Occipital lobe (tissue), 2 donors: Measurements from ENCODE around the gene MADCAM1. TPM values are rescaled to one million over a fixed set of nuclear protein-coding genes. Genes with fewer than 3 reads are reported as not detected.
A peak's percentile ranks its signal among the peaks of the same experiment; 100 is the strongest.

ENCODE experiments used
- DNase-seq: peaks from one replicate; lab custom pipeline; 2025; lab: John Stamatoyannopoulos, UW
- total RNA-seq: library from RNA; depleted of rRNA; stranded (reverse); fragments of >200 nt; gene quantifications from one replicate; pipeline ENCODE4 v1.2.3, GENCODE V29; 2014

The MADCAM1 gene
- total RNA-seq, 1 donor from 2014 or later = 0.16 TPM

DNA sequence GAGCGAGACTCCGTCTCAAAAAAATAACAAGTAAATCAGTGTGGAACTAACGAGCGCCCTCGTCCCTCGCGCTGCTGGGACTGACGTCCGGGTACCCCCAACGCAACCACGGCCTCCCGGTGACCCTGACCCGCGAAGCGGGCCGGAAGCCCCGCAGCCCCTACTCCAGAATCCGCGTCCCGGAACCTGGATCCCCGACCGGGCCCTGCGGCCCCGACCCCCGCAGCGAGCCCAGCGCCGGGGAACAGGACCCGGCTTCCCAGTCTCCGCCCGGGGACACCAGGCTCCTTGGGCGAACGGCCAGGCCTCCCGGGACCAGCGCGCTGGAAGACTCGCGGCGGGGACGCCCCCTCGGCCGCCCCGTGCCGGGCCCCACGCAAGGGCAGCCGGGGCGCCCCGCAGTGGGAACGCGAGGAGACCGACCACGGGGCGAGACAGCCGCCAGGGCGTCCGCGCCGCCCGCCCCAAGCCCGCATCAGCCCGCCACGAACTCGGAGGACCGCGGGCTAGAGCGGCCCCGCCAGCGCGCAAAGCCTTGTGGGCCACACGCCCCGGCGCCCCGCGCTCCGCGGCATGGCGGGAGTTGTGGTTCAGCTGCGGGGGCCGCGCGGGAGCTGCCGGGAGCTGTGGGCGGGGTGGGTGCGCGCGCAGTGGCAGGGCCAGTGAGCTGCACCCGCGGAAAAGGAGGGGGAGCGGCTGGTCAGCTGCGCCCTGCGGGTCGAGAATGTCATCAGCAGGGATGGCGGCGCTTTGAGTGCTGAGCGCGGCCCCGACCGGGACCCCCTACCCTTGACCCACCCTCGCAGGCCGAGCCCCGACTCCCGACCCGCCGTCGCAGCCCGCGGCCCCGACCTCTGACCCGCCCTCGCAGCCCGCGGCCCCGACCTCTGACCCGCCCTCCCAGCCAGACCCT lies 7.5 kb upstream of the MADCAM1 start:
- DNase-seq = peak; percentile 92

DNA sequence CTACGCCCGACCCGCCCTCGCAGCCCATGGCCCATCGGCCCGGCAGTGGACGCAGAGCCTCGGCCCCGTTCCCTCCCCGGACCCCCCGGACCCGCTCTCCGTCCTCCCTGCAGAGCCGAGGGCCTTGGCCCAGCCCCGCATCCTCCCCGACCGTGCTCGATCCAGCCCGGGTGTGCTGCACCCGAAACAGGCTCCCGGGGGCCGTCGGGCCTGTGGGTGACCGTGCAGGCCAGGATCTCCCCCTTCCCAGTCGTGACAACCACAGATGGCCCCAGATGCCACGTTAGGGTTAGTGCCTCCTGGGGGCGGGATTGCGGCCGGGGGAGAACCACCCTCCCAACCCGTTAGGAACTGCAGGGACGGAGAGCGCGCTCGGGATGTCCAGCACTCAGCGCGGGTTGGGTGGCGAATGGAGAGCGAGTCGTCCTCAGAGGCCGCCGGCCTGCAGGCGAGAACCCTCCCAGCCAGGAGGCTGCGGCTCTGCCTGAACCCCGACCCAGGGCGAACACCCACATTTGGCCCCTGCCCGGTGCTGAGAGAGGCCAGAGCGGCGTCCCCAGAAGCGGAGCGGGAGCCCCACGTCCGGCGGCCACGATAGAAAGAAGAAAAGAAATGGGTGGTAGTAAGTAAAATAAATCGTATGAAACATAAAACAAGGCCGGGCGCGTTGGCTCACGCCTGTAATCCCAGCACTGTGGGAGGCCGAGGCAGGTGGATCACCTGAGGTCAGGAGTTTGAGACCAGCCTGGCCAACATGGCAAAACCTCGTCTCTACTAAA lies 6.7 kb upstream of the MADCAM1 start:
- peak; percentile 57 for DNase-seq

DNA sequence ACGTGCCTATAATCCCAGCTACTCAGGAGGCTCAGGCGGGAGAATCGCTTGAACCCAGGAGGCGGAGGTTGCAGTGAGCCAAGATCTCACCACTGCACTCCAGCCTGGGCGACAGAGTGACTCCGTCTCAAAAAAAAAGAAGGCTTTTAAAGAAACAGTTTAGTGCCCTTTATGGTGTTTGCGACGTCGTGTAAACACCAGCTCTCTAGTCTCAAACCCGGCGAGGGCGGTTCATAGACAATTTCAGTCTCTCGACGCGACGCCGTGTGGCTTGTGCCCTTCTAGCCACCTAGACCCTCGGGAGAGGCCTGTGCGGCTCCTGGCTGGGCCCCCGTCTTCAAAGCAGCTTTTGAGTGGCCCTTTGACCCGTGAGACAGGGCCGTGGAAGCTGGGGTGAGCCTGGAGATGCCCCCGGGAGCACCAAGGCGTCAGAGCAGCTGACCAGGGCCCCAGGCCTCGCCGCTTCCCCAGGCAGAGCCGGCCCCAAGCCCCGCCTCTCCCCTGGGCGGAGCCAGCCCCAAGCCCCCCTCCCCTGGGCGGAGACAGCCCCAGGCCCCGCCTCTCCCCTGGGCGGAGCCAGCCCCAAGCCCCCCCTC lies 5.0 kb upstream of the MADCAM1 start:
- DNase-seq = no peak

DNA sequence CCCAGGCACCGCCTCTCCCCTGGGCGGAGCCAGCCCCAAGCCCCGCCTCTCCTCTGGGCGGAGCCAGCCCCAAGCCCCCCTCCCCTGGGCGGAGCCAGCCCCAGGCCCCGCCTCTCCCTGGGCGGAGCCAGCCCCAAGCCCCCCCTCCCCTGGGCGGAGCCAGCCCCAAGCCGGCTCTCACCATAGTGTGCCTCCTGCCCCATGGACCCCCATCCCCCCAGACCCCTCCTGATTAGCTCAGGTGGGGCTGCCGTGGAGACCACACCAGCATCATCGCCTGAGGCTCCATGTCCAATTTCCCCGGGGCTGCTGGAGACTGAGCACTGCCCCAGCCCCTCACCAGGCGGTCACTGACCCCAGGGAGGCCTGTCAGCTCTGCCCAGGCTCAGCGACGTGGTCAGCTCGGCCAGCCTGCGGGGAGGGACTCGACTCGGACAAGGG lies 4.2 kb upstream of the MADCAM1 start:
- DNase-seq = no peak

DNA sequence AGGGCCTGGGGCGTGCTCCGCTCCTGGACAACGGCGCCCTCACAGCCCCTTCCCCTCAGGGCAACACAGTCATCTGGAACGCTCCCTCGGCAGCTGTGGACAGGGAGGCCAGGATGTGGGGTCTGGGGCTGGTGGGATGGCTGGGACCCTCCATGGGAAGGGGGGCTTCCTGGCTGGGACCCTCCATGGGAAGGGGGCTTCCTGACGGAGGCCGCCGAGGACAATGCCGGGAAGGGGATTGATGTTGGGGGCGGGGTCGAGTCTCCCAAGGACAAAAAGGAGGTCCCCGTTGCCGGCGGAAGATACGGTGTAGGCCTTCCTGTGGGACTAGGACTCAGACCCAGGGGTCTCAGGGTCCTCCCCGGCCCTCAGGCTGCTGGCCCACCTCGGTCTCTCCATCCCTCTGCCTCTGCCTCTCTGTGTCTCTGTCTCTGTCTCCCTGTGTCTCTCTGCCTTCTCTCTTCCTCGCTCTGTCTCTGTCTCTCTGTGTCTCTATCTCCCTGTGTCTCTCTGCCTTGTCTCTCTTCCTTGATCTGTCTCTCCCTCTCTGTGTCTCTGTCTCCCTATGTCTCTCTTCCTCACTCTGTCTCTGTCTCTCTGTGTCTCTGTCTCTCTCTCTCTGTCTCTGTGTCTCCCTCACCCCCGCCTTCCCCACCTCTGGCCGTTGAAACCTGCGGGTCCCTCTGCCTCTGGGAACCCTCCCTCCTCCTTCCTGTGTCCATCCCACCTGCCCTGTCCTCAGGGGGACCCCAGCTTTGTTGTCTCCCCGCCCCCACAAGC lies 2.7 kb upstream of the MADCAM1 start:
- no peak for DNase-seq

DNA sequence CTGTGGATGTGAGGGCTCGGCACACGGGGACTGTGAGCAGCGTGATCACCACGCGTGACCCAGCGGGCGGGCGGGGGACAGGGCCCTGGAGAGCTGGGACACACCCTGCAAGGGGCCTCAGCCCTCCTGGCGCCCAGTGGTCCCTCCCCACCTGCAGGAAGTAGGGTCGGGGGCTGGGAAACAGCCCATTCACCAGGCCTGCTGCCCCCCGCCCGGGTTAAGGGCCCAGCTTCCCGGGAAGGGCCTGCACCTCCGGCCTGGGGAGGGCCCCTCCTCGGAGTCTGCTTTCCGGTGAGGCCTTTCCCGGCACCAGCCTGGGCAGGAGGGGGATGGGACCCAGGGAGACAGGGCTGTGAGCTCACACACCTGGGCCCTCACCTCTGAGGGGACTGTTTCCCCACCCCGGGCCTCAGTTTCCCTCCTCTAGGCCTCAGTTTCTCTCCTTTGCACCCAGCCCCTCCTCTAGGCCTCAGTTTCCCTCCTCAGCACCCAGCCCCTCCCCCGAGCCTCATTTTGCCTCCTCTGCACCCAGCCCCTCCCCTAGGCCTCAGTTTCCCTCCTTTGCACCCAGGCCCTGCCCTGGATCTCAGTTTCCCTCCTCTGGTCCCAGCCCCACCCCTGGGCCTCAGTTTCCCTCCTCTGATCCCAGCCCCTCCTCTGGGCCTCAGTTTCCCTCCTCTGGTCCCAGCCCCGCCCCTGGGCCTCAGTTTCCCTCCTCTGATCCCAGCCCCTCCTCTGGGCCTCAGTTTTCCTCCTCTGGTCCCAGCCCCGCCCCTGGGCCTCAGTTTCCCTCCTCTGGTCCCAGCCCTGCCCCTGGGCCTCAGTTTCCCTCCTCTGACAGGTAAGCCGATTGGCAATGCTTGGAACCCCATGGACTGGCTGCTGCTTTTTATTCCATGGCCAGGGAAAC lies 1.9 kb upstream of the MADCAM1 start:
- no peak for DNase-seq

DNA sequence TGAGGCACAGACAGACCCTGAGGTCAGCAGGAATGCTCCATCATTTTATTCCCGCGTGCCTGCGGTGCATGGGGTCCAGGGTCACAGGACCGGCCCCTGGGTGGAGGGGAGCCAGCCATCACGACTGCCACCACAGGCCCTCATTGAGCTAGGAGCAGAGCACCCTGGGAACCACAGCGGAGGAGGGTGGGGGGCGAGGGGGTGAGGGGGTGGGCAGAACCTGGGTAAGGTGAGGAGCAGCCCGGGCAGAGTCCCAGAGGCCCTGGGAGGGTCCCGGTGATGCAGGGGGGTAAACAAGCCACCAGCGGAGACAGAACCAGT lies 1.2 kb upstream of the MADCAM1 start:
- DNase-seq = no peak

DNA sequence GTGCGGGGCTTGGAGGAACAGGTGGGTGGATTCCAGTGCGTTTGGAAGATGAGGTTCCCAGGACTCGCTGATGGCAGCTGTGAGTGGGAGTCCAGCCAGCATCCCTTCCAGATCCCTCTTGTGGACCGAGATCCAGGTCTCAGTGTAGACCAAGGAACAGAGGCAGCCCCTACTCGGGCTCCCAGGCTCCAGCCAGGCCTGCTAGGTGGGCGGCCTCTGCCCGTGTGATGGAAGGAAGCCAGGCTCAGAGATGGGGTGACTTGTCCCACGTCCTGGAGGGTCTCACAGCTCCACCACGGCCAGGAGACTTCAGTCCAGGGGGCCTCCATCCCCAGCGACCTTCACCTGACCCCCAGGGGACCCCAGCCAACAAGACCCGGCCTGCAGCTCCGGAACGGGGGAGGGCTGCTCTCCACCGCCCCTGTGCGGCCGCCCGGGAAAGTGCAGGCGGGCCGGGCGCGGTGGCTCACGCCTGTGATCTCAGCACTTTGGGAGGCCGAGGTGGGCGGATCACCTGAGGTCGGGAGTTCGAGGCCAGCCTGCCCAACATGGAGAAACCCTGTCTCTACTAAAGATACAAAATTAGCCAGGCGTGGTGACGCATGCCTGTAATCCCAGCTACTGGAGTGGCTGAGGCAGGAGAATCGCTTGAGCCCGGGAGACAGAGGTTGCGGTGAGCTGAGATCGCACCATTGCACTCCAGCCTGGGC lies 729 bp upstream of the MADCAM1 start:
- peak; percentile 54 for DNase-seq

DNA sequence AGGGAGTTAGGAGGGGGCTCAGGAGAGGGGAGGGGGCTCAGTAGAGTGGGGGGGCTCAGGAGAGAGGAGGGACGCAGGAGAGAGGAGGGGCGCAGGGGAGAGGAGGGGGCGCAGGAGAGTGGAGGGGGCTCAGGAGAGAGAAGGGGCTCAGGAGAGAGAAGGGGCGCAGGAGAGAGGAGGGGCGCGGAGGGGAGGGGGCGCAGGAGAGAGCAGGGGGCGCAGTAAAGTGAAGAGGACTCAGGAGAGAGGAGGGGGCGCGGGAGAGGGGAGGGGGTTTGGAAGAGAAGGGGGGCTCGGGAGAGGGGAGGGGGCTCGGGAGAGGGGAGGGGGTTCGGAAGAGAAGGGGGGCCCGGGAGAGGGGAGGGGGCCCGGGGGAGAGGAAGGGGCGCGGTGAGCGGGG lies 700 bp downstream of the MADCAM1 start:
- no peak for DNase-seq

DNA sequence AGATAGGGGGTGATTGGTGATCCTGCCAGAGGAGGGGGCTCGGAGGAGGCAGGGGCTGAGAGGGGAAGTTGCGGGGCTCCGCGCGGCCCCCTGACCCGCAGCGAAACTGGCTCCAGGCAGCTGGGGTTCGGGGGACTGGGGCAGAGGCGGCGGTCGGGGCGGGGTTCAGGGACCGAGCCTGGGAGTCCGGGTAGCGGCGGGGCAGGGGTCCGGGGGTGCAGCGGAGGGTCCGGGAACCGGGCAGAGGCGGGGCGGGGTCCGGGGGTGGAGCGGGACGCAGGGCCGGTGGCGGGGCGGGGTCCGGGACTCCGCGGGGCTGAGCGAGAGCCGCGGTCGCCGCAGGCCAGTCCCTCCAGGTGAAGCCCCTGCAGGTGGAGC lies 1.2 kb downstream of the MADCAM1 start:
- DNase-seq = no peak

DNA sequence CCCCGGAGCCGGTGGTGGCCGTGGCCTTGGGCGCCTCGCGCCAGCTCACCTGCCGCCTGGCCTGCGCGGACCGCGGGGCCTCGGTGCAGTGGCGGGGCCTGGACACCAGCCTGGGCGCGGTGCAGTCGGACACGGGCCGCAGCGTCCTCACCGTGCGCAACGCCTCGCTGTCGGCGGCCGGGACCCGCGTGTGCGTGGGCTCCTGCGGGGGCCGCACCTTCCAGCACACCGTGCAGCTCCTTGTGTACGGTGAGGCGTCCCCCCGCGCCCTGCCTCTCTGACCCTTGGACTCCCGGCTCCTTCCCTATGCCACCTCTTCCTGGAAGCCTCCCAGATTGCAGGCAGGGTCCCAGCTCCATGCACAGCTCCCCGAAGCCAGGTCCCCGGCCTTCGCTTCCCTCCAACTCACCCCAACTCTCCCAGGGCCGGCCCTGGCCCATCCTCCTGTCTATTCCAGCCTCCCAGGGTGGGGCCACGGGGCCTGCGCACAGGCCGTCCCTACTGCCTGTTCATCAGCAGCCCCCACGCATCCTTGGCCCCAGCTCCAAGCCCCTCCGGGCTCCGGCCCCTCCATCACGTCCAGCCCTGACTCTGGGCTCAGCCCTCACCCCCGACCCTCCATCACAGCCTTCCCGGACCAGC lies 1.7 kb downstream of the MADCAM1 start:
- no peak for DNase-seq

DNA sequence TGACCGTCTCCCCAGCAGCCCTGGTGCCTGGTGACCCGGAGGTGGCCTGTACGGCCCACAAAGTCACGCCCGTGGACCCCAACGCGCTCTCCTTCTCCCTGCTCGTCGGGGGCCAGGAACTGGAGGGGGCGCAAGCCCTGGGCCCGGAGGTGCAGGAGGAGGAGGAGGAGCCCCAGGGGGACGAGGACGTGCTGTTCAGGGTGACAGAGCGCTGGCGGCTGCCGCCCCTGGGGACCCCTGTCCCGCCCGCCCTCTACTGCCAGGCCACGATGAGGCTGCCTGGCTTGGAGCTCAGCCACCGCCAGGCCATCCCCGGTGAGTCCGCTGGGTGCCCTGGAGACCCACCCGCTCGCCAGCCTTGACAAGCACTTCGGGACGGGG lies 2.2 kb downstream of the MADCAM1 start:
- DNase-seq = no peak

DNA sequence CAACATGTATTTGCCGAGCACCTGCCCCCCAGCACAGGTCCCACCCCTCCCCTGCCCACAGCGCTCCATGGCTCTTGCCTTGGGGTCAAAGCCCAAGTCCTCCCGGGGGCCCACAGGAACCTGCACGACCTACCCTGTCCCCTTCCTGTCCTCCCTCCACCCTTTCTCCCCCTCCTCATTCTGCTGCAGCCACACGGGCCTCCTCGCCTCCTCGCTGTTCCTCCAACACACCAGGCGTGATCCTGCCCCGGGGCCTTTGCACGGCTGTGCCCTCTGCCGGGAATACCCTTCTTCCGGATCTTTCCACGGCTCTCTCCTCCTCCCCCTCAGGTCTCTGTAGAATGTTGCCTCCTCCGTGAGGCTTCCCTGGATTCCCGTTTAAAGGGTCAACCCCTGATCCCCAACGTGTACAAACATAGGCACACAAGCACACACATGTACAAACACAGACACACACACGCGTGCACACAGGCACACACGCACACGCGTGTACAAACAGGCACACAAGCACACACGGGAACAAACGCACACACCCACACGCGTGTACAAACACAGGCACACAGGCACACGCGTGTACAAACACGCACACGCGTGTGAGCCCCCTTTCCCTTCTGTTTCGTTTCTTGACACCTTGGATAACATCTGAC lies 2.8 kb downstream of the MADCAM1 start:
- no peak for DNase-seq

DNA sequence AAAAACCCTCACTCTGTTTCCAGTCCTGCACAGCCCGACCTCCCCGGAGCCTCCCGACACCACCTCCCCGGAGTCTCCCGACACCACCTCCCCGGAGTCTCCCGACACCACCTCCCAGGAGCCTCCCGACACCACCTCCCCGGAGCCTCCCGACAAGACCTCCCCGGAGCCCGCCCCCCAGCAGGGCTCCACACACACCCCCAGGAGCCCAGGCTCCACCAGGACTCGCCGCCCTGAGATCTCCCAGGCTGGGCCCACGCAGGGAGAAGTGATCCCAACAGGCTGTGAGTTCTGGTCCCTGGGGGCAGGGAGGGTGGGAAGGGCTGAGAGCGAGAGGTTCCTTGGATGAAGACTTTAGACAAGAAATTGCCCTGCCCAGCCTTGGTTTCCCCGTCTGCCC lies 5.4 kb downstream of the MADCAM1 start:
- no peak for DNase-seq

DNA sequence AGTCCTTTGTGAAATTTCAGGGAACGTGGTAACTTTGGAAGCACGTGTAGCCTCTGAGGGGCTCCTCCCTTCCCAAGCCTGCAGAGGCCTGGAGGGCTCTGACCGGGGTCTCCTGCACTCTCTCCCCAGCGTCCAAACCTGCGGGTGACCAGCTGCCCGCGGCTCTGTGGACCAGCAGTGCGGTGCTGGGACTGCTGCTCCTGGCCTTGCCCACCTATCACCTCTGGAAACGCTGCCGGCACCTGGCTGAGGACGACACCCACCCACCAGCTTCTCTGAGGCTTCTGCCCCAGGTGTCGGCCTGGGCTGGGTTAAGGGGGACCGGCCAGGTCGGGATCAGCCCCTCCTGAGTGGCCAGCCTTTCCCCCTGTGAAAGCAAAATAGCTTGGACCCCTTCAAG lies 8.3 kb downstream of the MADCAM1 start:
- DNase-seq = no peak

DNA sequence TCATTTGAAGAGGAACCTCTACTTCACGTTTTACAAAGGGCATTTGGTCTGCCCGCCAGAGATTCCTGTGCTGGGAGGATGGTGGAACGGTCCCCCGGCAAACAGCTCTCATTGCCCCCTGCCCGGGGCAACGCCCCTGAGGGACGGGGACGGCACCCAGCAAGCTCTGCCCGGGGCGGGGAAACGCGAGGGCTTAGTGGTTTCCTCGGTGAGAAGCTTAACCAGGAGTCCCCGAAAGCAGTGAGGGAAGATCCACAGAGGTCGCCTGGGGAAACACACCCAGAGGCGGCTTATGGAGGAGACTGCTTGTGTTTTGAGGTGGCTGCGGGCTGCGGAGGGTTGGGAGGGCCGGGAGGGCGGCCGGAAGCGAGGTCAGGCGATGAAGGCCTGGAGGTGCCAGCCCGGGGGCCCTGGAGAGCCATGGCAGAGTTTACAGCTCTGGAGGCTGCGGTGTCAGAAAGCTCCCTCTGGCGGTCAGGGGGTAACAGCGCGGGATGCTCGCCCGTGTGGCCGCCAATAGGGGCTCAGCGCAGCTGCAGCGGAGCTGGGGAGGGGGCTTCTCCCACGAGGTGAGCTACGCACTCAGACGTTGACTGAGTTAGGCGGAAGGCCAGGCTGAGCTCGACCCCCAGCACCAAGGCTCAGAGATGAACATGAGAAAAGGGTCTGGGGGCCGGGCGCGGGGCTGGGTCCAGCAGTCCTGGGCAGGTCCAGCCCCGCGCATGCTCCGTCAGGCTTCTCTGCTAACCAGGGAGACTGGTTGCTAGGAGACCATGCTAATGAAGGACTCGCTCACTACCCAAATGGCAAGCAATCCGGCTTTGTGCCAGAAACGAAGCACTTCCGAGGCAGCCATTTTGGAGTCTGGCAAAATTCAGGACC lies 10.4 kb downstream of the MADCAM1 start:
- DNase-seq = peak; percentile 97

DNA sequence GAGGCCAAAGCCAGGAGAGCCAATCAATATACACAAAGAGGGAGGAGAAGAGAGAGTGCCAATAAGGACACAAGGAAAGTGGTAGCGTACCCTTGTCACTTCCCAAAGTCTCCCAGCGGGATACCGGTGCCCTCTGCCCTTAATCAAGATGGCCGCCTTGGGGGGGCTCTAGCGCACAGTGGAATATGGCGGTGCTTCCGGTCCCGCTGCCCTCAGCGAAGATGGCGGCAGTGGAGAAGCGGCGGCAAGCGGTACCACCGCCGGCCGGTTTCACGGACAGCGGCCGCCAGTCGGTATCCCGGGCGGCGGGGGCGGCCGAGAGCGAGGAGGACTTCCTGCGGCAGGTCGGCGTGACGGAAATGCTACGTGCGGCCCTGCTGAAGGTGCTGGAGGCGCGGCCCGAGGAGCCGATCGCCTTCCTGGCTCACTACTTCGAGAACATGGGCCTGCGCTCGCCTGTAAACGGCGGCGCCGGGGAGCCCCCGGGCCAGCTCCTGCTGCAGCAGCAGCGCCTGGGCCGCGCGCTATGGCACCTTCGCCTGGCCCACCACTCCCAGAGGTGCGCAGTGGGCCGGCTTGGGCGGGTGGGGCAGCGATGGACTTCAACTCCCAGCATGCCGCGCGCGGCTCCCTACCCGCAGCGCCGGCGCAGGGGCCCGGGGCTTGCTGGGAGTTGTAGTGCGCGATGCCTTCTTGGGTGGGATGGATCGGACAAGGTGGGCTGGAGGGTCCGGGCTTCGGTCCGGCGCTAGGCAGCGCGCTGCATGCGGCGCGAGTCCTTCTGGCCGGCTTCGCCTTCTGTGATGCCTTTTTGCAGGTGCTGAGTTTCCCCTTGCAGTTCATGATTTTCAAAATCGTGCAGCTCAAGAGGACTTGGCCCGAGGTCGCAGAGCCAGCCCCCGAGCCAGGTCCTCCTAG lies 11.3 kb downstream of the MADCAM1 start, which contains the start of gene TPGS1:
TSS of gene TPGS1 (plus strand) at position 212 of the 918 bp plus-strand sequence. CDS start at position 222, 10 bp downstream.
- peak; percentile 73 for DNase-seq
